Measurements from ENCODE around the gene TMA7B.
A peak's percentile ranks its signal among the peaks of the same experiment; 100 is the strongest.
"Not testable (repeated sequence)": the region's sequence is repeated elsewhere in the genome, so short reads cannot be mapped to it uniquely, and the experiment has no call there.

The TMA7B gene

GRCh38 chr22:39985383-39986035 is 25.3 kb downstream of the TMA7B start:
- peak; percentile 44 for DNase-seq

- no peak for DNase-seq
Observed at GRCh38 chr22:39988386-39989114, 28.4 kb downstream of the TMA7B start.

- DNase-seq: no peak
Observed at GRCh38 chr22:39989633-39990032, 29.4 kb downstream of the TMA7B start.

- no peak for DNase-seq
Observed at GRCh38 chr22:39990686-39991085, 30.5 kb downstream of the TMA7B start.

- no peak for DNase-seq
Observed at GRCh38 chr22:39991159-39991860, 31.1 kb downstream of the TMA7B start.

- no peak for DNase-seq
Observed at GRCh38 chr22:39992088-39992826, 32.1 kb downstream of the TMA7B start.

- not testable (repeated sequence) for DNase-seq
Observed at GRCh38 chr22:39992894-39993293, 32.7 kb downstream of the TMA7B start.

- DNase-seq: peak; percentile 64
Observed at GRCh38 chr22:39994041-39994565, 33.9 kb downstream of the TMA7B start.

GRCh38 chr22:39994566-39995392 is 34.6 kb downstream of the TMA7B start, which contains the start of gene FAM83F:
Gene FAM83F, plus strand, starts transcription at chr22:39994954. Its CDS starts 89 bp downstream, at chr22:39995043.
- DNase-seq: peak; percentile 36

- no peak for DNase-seq
Observed at GRCh38 chr22:39995393-39996252, 35.4 kb downstream of the TMA7B start.

GRCh38 chr22:39996732-39997131 is 36.5 kb downstream of the TMA7B start:
- no peak for DNase-seq

- DNase-seq: no peak
Observed at GRCh38 chr22:39997421-39997820, 37.2 kb downstream of the TMA7B start.

- no peak for DNase-seq
Observed at GRCh38 chr22:39997939-39998726, 37.9 kb downstream of the TMA7B start.

- no peak for DNase-seq
Observed at GRCh38 chr22:39999144-39999757, 39.1 kb downstream of the TMA7B start.

GRCh38 chr22:40000171-40000570 is 40.0 kb downstream of the TMA7B start:
- DNase-seq: no peak

GRCh38 chr22:40001106-40001505 is 40.9 kb downstream of the TMA7B start:
- DNase-seq: no peak

- no peak for DNase-seq
Observed at GRCh38 chr22:40001800-40002577, 41.8 kb downstream of the TMA7B start.

GRCh38 chr22:40002935-40003715 is 42.9 kb downstream of the TMA7B start:
- DNase-seq: no peak
